ENCODE results near the gene SLC66A3. TPM values are rescaled to one million over a fixed set of nuclear protein-coding genes. Genes with fewer than 3 reads are reported as not detected.

SLC66A3 gene
- total and polyA plus RNA-seq, 2 experiments from 2014 or later: 34.9 to 46.8 TPM

DNA sequence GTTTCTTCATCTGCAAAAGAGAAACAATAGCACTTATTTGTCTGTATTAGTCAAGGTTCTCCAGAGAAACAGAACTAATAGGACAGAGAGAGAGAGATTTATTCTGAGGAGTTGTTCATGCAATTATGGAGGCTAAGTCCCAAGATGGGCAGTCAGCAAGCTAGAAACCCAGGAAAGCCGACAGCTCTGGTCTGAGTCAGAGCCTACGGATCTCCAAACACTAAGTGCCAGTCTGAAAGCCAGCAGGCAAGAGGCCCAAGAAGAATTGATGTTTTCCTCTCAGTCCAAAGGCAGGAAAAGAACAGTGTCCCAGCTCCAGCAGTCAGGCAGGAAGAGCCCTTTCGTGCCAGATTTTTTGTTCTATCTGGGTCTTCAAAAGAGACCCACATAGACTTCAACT is 36.5 kb upstream of the SLC66A3 start:
- Histone ChIP-seq H3K9me3 (ENCODE audit: low read depth) (no peaks in the 10 kb centered on the region), H3K4me3 (no peak overlapping the region), H3K9me2 (ENCODE audit: insufficient read depth) (no peaks in the 10 kb centered on the region), H3K27me3 (replicated peaks; ENCODE audit: insufficient read depth) (no peaks in the 10 kb centered on the region; the same call in 1 of the 2 replicates), H3K4me2 (ENCODE audit: unreplicated experiment) (no peak overlapping the region), H3F3A (ENCODE audit: insufficient read depth) (no peaks in the 10 kb centered on the region), H3K36me3 (ENCODE audit: low read depth) (no peaks in the 10 kb centered on the region), H3K27ac (no peak overlapping the region), H3K9ac (no peak overlapping the region), H2AFZ (no peak overlapping the region), H3K4me1 (ENCODE audit: insufficient read depth) (0 out of 2 replicates have a peak, but pooled peaks cover 3% of the 10 kb centered on the region), H3K79me2 (ENCODE audit: insufficient read depth) (no peaks in the 10 kb centered on the region), H4K20me1 (ENCODE audit: insufficient read depth) (no peaks in the 10 kb centered on the region)
- in situ Hi-C loops (cut with MboI): no loop called here
- 40% methylated on average over 3 of the region's 3 CpGs for WGBS, 2 experiments (ENCODE audit: low coverage in 1 of 2, low lambda C conversion rate in 2 of 2, missing lambda C conversion rate in 2 of 2)
- TF ChIP-seq EZH2phosphoT487 (IDR thresholded peaks at IDR 0.05; ENCODE audit: insufficient read depth, low read depth) (no peak), EZH2 (IDR thresholded peaks at IDR 0.05; ENCODE audit: insufficient read depth, poor library complexity, severe bottlenecking) (no peak)
- DNase-seq: peak; percentile 34

DNA sequence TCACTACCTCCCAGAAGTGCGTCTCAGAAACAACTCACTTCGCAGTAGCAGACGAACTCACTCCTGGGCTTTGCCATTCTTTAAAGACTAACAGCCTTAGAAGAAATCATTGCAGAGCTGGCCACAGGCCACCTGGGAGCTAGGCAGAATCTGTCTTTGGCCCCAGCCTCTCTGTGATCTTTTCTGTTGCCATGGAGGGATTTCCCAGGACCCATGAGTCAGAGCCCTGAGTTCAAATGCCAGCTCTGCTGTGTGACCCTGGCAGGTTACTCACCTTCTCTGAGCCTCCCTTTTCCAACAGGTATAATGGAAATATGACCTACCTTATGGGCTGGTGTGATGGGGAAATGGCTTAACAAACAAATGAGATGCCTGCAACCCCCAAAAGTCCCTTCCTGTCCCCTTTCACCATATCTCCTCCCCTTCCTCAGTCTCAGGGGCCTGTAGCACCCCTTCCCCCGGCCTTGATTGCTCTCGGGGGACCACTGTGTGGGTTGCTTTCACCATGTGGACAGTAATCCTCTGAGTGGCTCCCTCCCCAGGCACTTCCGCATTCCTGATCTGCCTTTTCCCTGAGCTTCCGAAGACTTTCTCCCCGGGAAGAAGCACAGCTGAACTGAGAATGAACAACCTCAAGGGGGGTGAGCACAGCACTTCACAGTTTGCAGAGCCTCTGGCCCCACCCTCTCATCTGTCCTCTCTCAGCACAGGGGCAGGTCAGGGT is 34.0 kb upstream of the SLC66A3 start:
- DNase-seq: peak; percentile 53
- Histone ChIP-seq H2AFZ (peak overlapping the region; percentile 10; the same call in 1 of the 2 replicates), H3F3A (ENCODE audit: insufficient read depth) (no peaks in the 10 kb centered on the region), H3K4me2 (ENCODE audit: unreplicated experiment) (no peak overlapping the region), H4K20me1 (ENCODE audit: insufficient read depth) (no peaks in the 10 kb centered on the region), H3K36me3 (ENCODE audit: low read depth) (no peaks in the 10 kb centered on the region), H3K79me2 (ENCODE audit: insufficient read depth) (no peaks in the 10 kb centered on the region), H3K4me1 (ENCODE audit: insufficient read depth) (0 out of 2 replicates have a peak, but pooled peaks cover 3% of the 10 kb centered on the region), H3K9me2 (ENCODE audit: insufficient read depth) (no peaks in the 10 kb centered on the region), H3K9me3 (ENCODE audit: low read depth) (no peaks in the 10 kb centered on the region), H3K9ac (no peak overlapping the region), H3K4me3 (no peak overlapping the region), H3K27ac (no peak overlapping the region), H3K27me3 (replicated peaks; ENCODE audit: insufficient read depth) (no peaks in the 10 kb centered on the region)
- WGBS, 2 experiments (ENCODE audit: low coverage in 1 of 2, low lambda C conversion rate in 2 of 2, missing lambda C conversion rate in 2 of 2): 40 to 42% methylated on average over 8 of the region's 8 CpGs
- TF ChIP-seq EZH2 (IDR thresholded peaks at IDR 0.05; ENCODE audit: insufficient read depth, poor library complexity, severe bottlenecking): no peak
- TF ChIP-seq EZH2phosphoT487 (IDR thresholded peaks at IDR 0.05; ENCODE audit: insufficient read depth, low read depth): no peak
- in situ Hi-C loops (cut with MboI): no loop called here

DNA sequence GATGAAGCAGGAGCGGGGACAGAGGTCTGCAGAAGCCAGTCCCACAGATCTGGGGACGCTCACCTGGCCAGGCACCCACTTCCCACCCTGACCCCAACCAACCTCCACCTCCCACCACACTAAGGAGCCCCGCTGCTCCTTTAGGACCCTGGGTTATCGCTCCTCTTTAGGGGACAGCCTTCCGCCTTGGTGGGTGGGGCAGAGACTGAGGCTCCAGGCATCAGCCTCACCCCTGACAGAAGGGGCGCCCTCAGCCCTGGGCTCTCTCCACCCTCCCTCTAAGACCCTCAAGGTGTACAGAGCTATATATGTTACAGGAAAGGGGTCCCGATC is 33.5 kb upstream of the SLC66A3 start:
- no peak overlapping the region for H3K27ac ChIP-seq
- peak overlapping the region; percentile 35; the same call in 1 of the 2 replicates for H2AFZ ChIP-seq
- no peaks in the 10 kb centered on the region for H3K27me3 ChIP-seq (replicated peaks; ENCODE audit: insufficient read depth)
- no peak overlapping the region for H3K4me3 ChIP-seq
- no peaks in the 10 kb centered on the region for H3F3A ChIP-seq (ENCODE audit: insufficient read depth)
- no peaks in the 10 kb centered on the region for H3K79me2 ChIP-seq (ENCODE audit: insufficient read depth)
- no peak overlapping the region for H3K4me2 ChIP-seq (ENCODE audit: unreplicated experiment)
- no peak for DNase-seq
- no peaks in the 10 kb centered on the region for H3K36me3 ChIP-seq (ENCODE audit: low read depth)
- no peaks in the 10 kb centered on the region for H4K20me1 ChIP-seq (ENCODE audit: insufficient read depth)
- WGBS, 2 experiments (ENCODE audit: low coverage in 1 of 2, low lambda C conversion rate in 2 of 2, missing lambda C conversion rate in 2 of 2): 48 to 60% methylated on average over 7 of the region's 7 CpGs
- no peak overlapping the region for H3K9ac ChIP-seq
- TF ChIP-seq EZH2 (IDR thresholded peaks at IDR 0.05; ENCODE audit: insufficient read depth, poor library complexity, severe bottlenecking): no peak
- no peak for TF ChIP-seq EZH2phosphoT487 (IDR thresholded peaks at IDR 0.05; ENCODE audit: insufficient read depth, low read depth)
- no peaks in the 10 kb centered on the region for H3K9me3 ChIP-seq (ENCODE audit: low read depth)
- no peaks in the 10 kb centered on the region for H3K9me2 ChIP-seq (ENCODE audit: insufficient read depth)
- H3K4me1 ChIP-seq (ENCODE audit: insufficient read depth): 0 out of 2 replicates have a peak, but pooled peaks cover 3% of the 10 kb centered on the region
- in situ Hi-C loops (cut with MboI): no loop called here

DNA sequence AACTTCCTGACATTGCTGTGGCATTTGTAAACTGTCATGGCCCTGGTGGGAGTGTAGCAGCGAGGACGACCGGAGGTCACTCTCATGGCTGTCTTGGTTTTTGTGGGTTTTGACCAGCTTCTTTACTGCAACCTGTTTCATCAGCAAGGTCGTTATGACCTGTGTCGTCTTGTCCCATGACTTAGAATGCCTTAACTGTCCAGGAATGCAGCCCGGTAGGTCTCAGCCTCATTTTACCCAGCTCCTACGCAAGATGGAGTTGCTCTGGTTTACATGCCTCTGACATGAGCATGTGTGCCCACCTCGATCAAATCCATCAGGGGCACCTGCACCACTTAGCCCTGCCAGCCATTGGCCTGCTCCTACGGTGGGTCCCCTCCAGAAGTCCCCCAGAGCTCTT is 32.9 kb upstream of the SLC66A3 start:
- in situ Hi-C loops (cut with MboI): no loop called here
- Histone ChIP-seq H3K27me3 (replicated peaks; ENCODE audit: insufficient read depth) (no peaks in the 10 kb centered on the region), H3K27ac (no peak overlapping the region), H3K9me2 (ENCODE audit: insufficient read depth) (no peaks in the 10 kb centered on the region), H3K9me3 (ENCODE audit: low read depth) (no peaks in the 10 kb centered on the region), H3K4me1 (ENCODE audit: insufficient read depth) (0 out of 2 replicates have a peak, but pooled peaks cover 3% of the 10 kb centered on the region), H3F3A (ENCODE audit: insufficient read depth) (no peaks in the 10 kb centered on the region), H3K9ac (no peak overlapping the region), H3K4me3 (no peak overlapping the region), H3K36me3 (ENCODE audit: low read depth) (no peaks in the 10 kb centered on the region), H2AFZ (no peak overlapping the region), H4K20me1 (ENCODE audit: insufficient read depth) (no peaks in the 10 kb centered on the region), H3K4me2 (ENCODE audit: unreplicated experiment) (no peak overlapping the region), H3K79me2 (ENCODE audit: insufficient read depth) (no peaks in the 10 kb centered on the region)
- TF ChIP-seq EZH2phosphoT487 (IDR thresholded peaks at IDR 0.05; ENCODE audit: insufficient read depth, low read depth) (no peak), EZH2 (IDR thresholded peaks at IDR 0.05; ENCODE audit: insufficient read depth, poor library complexity, severe bottlenecking) (no peak)
- no peak for DNase-seq
- WGBS, 2 experiments (ENCODE audit: low coverage in 1 of 2, low lambda C conversion rate in 2 of 2, missing lambda C conversion rate in 2 of 2): 78 to 81% methylated on average over 7 to 9 of the region's 9 CpGs

Measured in GM23248 (cell line).